H1 (cell line): ENCODE results near the gene MEIS2. TPM values are rescaled to one million over a fixed set of nuclear protein-coding genes. Genes with fewer than 3 reads are reported as not detected.

Source experiments
- CTCF ChIA-PET: fragments of 300-600 bp; sonication (Branson Sonifier 250); formaldehyde crosslinking; loops from one replicate; lab custom pipeline; 2021; ENCODE audit not compliant: partially characterized antibody; lab: Charles Lee
- POLR2A ChIA-PET: fragments of 300-600 bp; sonication (Branson Sonifier 250); formaldehyde crosslinking; loops from one replicate; lab custom pipeline; 2021; ENCODE audit warnings: inconsistent platforms; ENCODE audit not compliant: partially characterized antibody; lab: Charles Lee
- DNase-seq, 2 experiments: peaks; one replicate each; pipeline versions ENCODE4 v3.0.0 to v3.0.0-alpha.2; 2010 to 2022; ENCODE audit warnings: low spot score in 2 of 2, low read depth in 1 of 2, mixed read lengths in 1 of 2
- FAIRE-seq: peaks from 2 replicates; lab custom pipeline; 2011; peaks lifted over from hg19 to GRCh38; lab: Jason Lieb, UNC
- H2AFZ ChIP-seq: 2 replicates; pipeline ENCODE4 v1.8.1; 2012; ENCODE audit warnings: low read length, inconsistent platforms
- H2AK5ac ChIP-seq: 2 replicates; pipeline ENCODE4 v1.6.1; 2013; ENCODE audit warnings: low read depth, low read length
- H2BK120ac ChIP-seq: replicated peaks from 2 replicates; pipeline ENCODE3; 2013; ENCODE audit warnings: low read depth, low read length, inconsistent platforms
- H2BK12ac ChIP-seq: 2 replicates; pipeline ENCODE4 v1.6.1; 2013; ENCODE audit warnings: low read depth, low read length
- H2BK15ac ChIP-seq: 2 replicates; pipeline ENCODE4 v1.6.1; 2013; ENCODE audit warnings: low read length
- H2BK20ac ChIP-seq: 2 replicates; pipeline ENCODE4 v1.6.1; 2013; ENCODE audit warnings: low read length
- H2BK5ac ChIP-seq: 2 replicates; pipeline ENCODE4 v1.6.1; 2013; ENCODE audit warnings: low read depth, low read length
- H3K14ac ChIP-seq: 2 replicates; pipeline ENCODE4 v1.6.1; 2013; ENCODE audit warnings: inconsistent platforms; ENCODE audit not compliant: insufficient read length
- H3K18ac ChIP-seq: 2 replicates; pipeline ENCODE4 v1.6.1; 2013; ENCODE audit warnings: low read length; ENCODE audit errors: extremely low read depth
- H3K23ac ChIP-seq: 2 replicates; pipeline ENCODE4 v1.6.1; 2013; ENCODE audit warnings: inconsistent platforms; ENCODE audit not compliant: insufficient read length
- H3K23me2 ChIP-seq: 2 replicates; pipeline ENCODE4 v1.6.1; 2013; ENCODE audit warnings: low read depth, low read length
- H3K27ac ChIP-seq: 2 replicates; pipeline ENCODE4 v1.6.1; 2011; ENCODE audit warnings: low read depth, low read length, inconsistent platforms
- H3K27me3 ChIP-seq, 4 experiments: replicated peaks in 1 of 4; 1 replicate in 1 of 4; 2 replicates in 3 of 4; pipeline versions ENCODE4 v1.6.1 to v1.8.1; 2011 to 2013; ENCODE audit warnings: low read length in 3 of 4, mild to moderate bottlenecking in 3 of 4, inconsistent platforms in 2 of 4, mixed read lengths in 2 of 4, moderate library complexity in 1 of 4; ENCODE audit not compliant: control insufficient read depth in 3 of 4, insufficient read depth in 3 of 4; ENCODE audit errors: extremely low read depth in 1 of 4
- H3K36me3 ChIP-seq, 4 experiments: 2 replicates each; pipeline versions ENCODE4 v1.6.1 to v1.8.1; 2011 to 2013; ENCODE audit warnings: mild to moderate bottlenecking in 4 of 4, low read length in 3 of 4, moderate library complexity in 2 of 4, control low read depth in 1 of 4, inconsistent platforms in 1 of 4; ENCODE audit not compliant: insufficient read depth in 4 of 4, control insufficient read depth in 2 of 4
- H3K4ac ChIP-seq: replicated peaks from 2 replicates; pipeline ENCODE3; 2013; ENCODE audit warnings: low read length, low read depth, mixed read lengths, inconsistent platforms; ENCODE audit not compliant: insufficient read length
- H3K4me1 ChIP-seq, 4 experiments: replicated peaks in 1 of 4; 1 replicate in 1 of 4; 2 replicates in 3 of 4; pipeline versions ENCODE4 v1.6.1 to v1.8.1; 2011 to 2013; ENCODE audit warnings: low read length in 3 of 4, inconsistent platforms in 2 of 4, mixed read lengths in 1 of 4; ENCODE audit not compliant: insufficient read depth in 4 of 4, control insufficient read depth in 3 of 4
- H3K4me2 ChIP-seq, 2 experiments: 2 replicates each; pipeline versions ENCODE4 v1.6.1 to v1.8.1; 2011 to 2013; ENCODE audit warnings: low read depth in 2 of 2, low read length in 2 of 2, control low read depth in 1 of 2, inconsistent platforms in 1 of 2, mild to moderate bottlenecking in 1 of 2; ENCODE audit not compliant: insufficient read depth in 1 of 2
- H3K4me3 ChIP-seq, 4 experiments: fragments of 200-600, 300-600 bp in 1 of 4; sonication (generic), shearing (Covaris generic), sonication (Bioruptor Twin) in 1 of 4; 2 replicates each; pipeline versions ENCODE4 v1.5.1 to v1.8.1; 2011 to 2016; ENCODE audit warnings: low read length in 4 of 4, low read depth in 3 of 4, control low read depth in 2 of 4, inconsistent platforms in 2 of 4, mild to moderate bottlenecking in 2 of 4, mixed read lengths in 1 of 4, moderate library complexity in 1 of 4; ENCODE audit not compliant: insufficient read depth in 2 of 4; ENCODE audit errors: extremely low read depth in 1 of 4
- H3K56ac ChIP-seq: replicated peaks from 2 replicates; pipeline ENCODE3; 2013; ENCODE audit warnings: low read depth, mild to moderate bottlenecking, mixed read lengths, low read length, inconsistent platforms; ENCODE audit not compliant: insufficient read length
- H3K79me1 ChIP-seq: 2 replicates; pipeline ENCODE4 v1.6.1; 2013; ENCODE audit warnings: low read depth, low read length, control low read depth
- H3K79me2 ChIP-seq, 2 experiments: 2 replicates each; pipeline versions ENCODE4 v1.6.1 to v1.8.1; 2012 to 2013; ENCODE audit warnings: low read length in 2 of 2, mild to moderate bottlenecking in 2 of 2, inconsistent platforms in 1 of 2; ENCODE audit not compliant: insufficient read depth in 2 of 2, control insufficient read depth in 1 of 2
- H3K9ac ChIP-seq, 4 experiments: replicated peaks in 1 of 4; 1 replicate in 1 of 4; 2 replicates in 3 of 4; pipeline versions ENCODE4 v1.6.1 to v1.8.1; 2011 to 2013; ENCODE audit warnings: low read depth in 3 of 4, low read length in 3 of 4, control low read depth in 2 of 4, mild to moderate bottlenecking in 2 of 4, moderate library complexity in 2 of 4, inconsistent platforms in 1 of 4; ENCODE audit errors: extremely low read depth in 1 of 4
- H3K9me3 ChIP-seq, 2 experiments: 2 replicates each; pipeline versions ENCODE4 v1.6.1 to v1.8.1; 2012 to 2013; ENCODE audit warnings: mild to moderate bottlenecking in 2 of 2, moderate library complexity in 2 of 2, control low read depth in 1 of 2, inconsistent platforms in 1 of 2, low read depth in 1 of 2, low read length in 1 of 2, mixed read lengths in 1 of 2; ENCODE audit not compliant: insufficient read depth in 2 of 2
- H4K20me1 ChIP-seq, 2 experiments: replicated peaks in 1 of 2; 2 replicates each; pipeline versions ENCODE3 to v1.8.1; 2011 to 2013; ENCODE audit warnings: inconsistent platforms in 2 of 2, low read length in 2 of 2, mild to moderate bottlenecking in 1 of 2; ENCODE audit not compliant: insufficient read depth in 2 of 2, control insufficient read depth in 1 of 2
- H4K5ac ChIP-seq: 2 replicates; pipeline ENCODE4 v1.6.1; 2013; ENCODE audit warnings: low read length, low read depth, mixed read lengths, inconsistent platforms; ENCODE audit not compliant: insufficient read length
- H4K8ac ChIP-seq: 2 replicates; pipeline ENCODE4 v1.8.0; 2013; ENCODE audit warnings: mild to moderate bottlenecking, moderate library complexity, low read length, inconsistent platforms; ENCODE audit not compliant: insufficient read depth; ENCODE audit errors: extremely low read depth
- H4K91ac ChIP-seq: replicated peaks from 2 replicates; pipeline ENCODE3; 2013; ENCODE audit warnings: low read length, mixed read lengths, inconsistent platforms; ENCODE audit not compliant: insufficient read length
- E2F6 ChIP-seq: IDR thresholded peaks from 2 replicates; pipeline ENCODE4 v1.6.1; 2012; ENCODE audit warnings: inconsistent platforms
- MAFK ChIP-seq: IDR thresholded peaks from 2 replicates; pipeline ENCODE4 v1.6.1; 2012; ENCODE audit warnings: low read depth, mild to moderate bottlenecking, improper control_type of control experiment, low read length
- WGBS, 2 experiments: shearing (Covaris generic) in 1 of 2; methylation state at CpG; one replicate each; pipeline versions ENCODE4 v1.1.6 to v1.1.7; 2013 to 2015; ENCODE audit warnings: low lambda C conversion rate in 2 of 2, mixed read lengths in 2 of 2, inconsistent platforms in 1 of 2, low coverage in 1 of 2, missing lambda C conversion rate in 1 of 2; ENCODE audit not compliant: insufficient replicate concordance in 2 of 2, insufficient coverage in 1 of 2, insufficient read length in 1 of 2; ENCODE audit errors: extremely low coverage in 1 of 2, missing lambda C conversion rate in 1 of 2; 5-methylcytosine and 5-hydroxymethylcytosine counted together
- polyA plus RNA-seq, 7 experiments: library from polyadenylated mRNA; depleted of rRNA in 3 of 7; stranded (reverse) in 5 of 7; unstranded in 2 of 7; fragments of >200 nt in 5 of 7; fragments of 200-250 nt in 2 of 7; gene quantifications; 1 replicate in 5 of 7; 2 replicates in 1 of 7; 4 replicates in 1 of 7; pipeline versions ENCODE4 v1.2.1 to v1.2.3, GENCODE V29; 2011 to 2013; ENCODE audit warnings: missing spikeins in 2 of 7, mixed read lengths in 2 of 7
- total RNA-seq: library from RNA; stranded (reverse); fragmentation: NEBNext Ultra II Directional; extraction: Animal tissue kit (Norgen Biotek cat#: 25700); gene quantifications from 2 replicates; pipeline ENCODE4 v1.2.1, GENCODE V29; 2021

The MEIS2 gene
- total and polyA plus RNA-seq, 2 of the 8 experiments (the other 6 are each of a cell fraction or from before 2014, with no cell fraction given): 0.22 to 1.2 TPM

DNA sequence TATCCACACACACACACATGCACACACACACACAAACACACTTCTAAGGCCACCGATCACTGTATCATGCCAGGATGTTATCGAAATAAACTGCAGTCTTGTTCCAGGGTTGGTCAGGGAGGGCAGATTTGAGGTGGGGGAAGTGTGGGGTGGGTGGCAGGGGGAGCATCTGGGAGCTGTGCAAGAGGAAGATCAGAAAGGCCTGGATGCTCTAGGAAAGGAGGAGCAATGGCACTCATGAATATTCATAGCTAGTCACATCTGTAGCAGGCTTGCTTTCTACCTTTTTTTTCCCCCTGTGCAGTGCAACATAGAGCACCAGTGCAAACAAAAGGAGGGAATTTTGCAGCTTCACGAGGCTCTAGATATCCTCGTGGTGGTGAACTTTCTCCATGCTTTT, 84.9 kb downstream of the MEIS2 start:
- H3K14ac ChIP-seq: no peak overlapping the region
- H3K4me2 ChIP-seq: no peak overlapping the region
- H3K4me1 ChIP-seq: peaks cover 0 to 4% (median 3%) of the 10 kb centered on the region in 4 experiments; a peak in 2 of 7 replicates
- no peak overlapping the region for H4K8ac ChIP-seq
- H3K23me2 ChIP-seq: no peaks in the 10 kb centered on the region
- H3K18ac ChIP-seq: no peak overlapping the region
- DNase-seq (no peak), FAIRE-seq (no peak)
- no peak overlapping the region for H3K9ac ChIP-seq
- H3K9me3 ChIP-seq: no peaks in the 10 kb centered on the region
- no peak overlapping the region for H4K91ac ChIP-seq
- no peak overlapping the region for H2AFZ ChIP-seq
- H3K23ac ChIP-seq: no peak overlapping the region
- ChIA-PET CTCF (interaction anchor here (1.1 to 1.8 kb wide), 3 partner anchors 9 to 86 kb away, joined by 3 to 6 read pairs (median 3); no protein-coding TSS in a partner anchor), POLR2A (no interaction called here)
- H3K36me3 ChIP-seq: no peaks in the 10 kb centered on the region
- H2BK120ac ChIP-seq: no peak overlapping the region
- no peak overlapping the region for H3K56ac ChIP-seq
- H2BK15ac ChIP-seq: no peak overlapping the region
- H2AK5ac ChIP-seq: no peak overlapping the region
- H2BK5ac ChIP-seq: no peak overlapping the region
- no peak overlapping the region for H2BK12ac ChIP-seq
- no peak overlapping the region for H3K4ac ChIP-seq
- H4K5ac ChIP-seq: no peak overlapping the region
- no peaks in the 10 kb centered on the region for H4K20me1 ChIP-seq
- no peak overlapping the region for H3K4me3 ChIP-seq
- no peak overlapping the region for H3K27ac ChIP-seq
- H3K27me3 ChIP-seq: no peaks in the 10 kb centered on the region; a peak in 1 of 7 replicates
- H3K79me1 ChIP-seq: no peaks in the 10 kb centered on the region
- no peak for TF ChIP-seq MAFK
- TF ChIP-seq E2F6: peak; percentile 47; the same call in 1 of the 2 replicates
- WGBS, 2 experiments: 86% methylated on average over 4 of the region's 4 CpGs; no CpG with 5 or more reads in 1 of the 2 experiments
- no peak overlapping the region for H2BK20ac ChIP-seq
- H3K79me2 ChIP-seq: no peaks in the 10 kb centered on the region
